NCI-H1694 (cell line): ENCODE measurements around the gene SPTB.
A peak's percentile ranks its signal among the peaks of the same experiment; 100 is the strongest.

Experiments
- DNase-seq: peaks from one replicate; lab custom pipeline; 2025; lab: John Stamatoyannopoulos, UW

The SPTB gene

GRCh38 chr14:64885559-64885958 lies 5.9 kb upstream of the SPTB start:
- no peak for DNase-seq

GRCh38 chr14:64880221-64881121 lies 764 bp upstream of the SPTB start:
- DNase-seq, result peak; percentile 51

- DNase-seq, result peak; percentile 23
Observed at GRCh38 chr14:64878837-64879634, 671 bp downstream of the SPTB start.

GRCh38 chr14:64877846-64878245 lies 1.9 kb downstream of the SPTB start:
- DNase-seq, result no peak

- no peak for DNase-seq
Observed at GRCh38 chr14:64875350-64875749, 4.4 kb downstream of the SPTB start.

- DNase-seq, result no peak
Observed at GRCh38 chr14:64873506-64874219, 6.0 kb downstream of the SPTB start.

DNA sequence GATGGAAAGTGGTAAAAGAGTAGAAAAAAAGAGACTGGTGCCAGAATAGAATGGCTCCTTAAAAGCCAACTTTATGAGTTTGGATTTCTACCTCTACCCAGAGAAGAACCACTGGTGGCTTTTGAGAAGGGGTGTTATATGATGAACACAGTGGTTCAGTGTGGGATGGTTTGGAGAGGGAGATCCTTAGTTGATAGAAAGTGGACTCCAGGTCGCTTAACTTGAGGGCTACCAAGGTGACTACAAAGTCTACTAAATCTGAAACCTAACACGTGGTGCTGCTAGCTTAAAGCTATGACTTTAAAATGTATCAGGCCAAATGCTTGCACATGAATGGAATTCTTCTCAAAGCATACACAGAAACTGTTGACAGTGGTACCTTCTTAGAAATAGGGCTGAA lies 8.4 kb downstream of the SPTB start:
- DNase-seq, result no peak

GRCh38 chr14:64870160-64870559 lies 9.5 kb downstream of the SPTB start:
- no peak for DNase-seq

DNA sequence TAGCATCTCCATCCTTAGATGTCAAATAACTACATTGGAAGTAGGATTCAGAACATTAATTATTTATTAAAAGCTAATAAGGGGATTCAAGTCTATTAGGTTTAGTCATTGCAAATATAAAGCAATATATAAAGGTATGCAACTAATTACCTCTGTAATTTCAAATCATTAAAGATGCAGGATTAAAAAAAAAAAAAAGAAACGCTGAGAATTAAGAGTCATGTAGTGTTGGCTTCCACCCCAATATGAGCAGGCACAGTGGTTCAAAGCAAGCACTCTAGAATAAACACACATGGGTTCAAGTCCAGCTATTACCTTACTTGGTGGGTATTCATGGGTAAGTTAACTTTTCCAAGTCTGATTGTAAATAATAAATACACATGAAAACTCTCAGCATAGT lies 10.9 kb downstream of the SPTB start:
- DNase-seq, result no peak

DNA sequence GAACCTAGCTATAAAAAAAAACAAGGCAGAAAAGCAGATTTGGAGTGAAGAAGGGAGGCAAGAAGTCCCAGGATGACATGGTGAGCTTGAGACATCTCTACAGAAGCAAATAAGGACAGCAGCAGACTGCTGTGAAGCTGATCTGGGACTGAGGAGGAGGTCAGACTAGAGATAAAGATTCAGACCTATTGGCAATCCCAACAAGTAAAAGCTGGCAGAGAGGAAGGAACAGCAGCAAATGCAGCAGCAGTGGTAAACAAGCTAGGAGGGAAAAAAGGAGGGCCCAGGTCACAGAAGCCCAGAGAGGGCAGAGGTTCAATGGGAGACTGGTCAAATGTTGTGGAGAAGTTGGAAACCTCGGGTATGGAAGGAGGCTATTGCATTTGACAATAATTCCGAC lies 11.3 kb downstream of the SPTB start:
- DNase-seq, result no peak

- no peak for DNase-seq
Observed at GRCh38 chr14:64867182-64867581, 12.5 kb downstream of the SPTB start.

- no peak for DNase-seq
Observed at GRCh38 chr14:64865992-64866391, 13.7 kb downstream of the SPTB start.

GRCh38 chr14:64865109-64865508 lies 14.6 kb downstream of the SPTB start:
- DNase-seq, result no peak

GRCh38 chr14:64864258-64864657 lies 15.4 kb downstream of the SPTB start:
- DNase-seq, result no peak

DNA sequence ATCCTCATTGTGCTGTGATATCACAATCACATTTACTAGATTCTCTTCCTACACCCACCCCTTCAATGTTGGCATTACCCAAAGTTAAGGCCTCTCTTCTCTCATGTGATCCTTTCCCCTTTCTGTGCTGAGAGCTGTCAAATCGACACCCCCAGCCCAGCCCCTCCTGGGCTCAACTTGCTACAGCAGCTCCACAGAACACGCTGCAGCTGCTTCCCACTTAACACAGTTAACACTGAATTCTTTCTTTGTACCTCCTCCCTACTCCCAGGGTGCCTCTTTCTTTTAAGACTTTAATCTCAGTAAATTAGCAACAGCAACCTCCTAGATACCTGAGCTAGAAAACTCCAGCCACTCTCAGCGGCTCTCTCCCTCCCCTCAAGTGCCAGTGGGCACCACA lies 17.8 kb downstream of the SPTB start:
- no peak for DNase-seq

- DNase-seq, result no peak
Observed at GRCh38 chr14:64860039-64860438, 19.7 kb downstream of the SPTB start.

GRCh38 chr14:64857979-64858744 lies 21.5 kb downstream of the SPTB start:
- DNase-seq, result no peak

DNA sequence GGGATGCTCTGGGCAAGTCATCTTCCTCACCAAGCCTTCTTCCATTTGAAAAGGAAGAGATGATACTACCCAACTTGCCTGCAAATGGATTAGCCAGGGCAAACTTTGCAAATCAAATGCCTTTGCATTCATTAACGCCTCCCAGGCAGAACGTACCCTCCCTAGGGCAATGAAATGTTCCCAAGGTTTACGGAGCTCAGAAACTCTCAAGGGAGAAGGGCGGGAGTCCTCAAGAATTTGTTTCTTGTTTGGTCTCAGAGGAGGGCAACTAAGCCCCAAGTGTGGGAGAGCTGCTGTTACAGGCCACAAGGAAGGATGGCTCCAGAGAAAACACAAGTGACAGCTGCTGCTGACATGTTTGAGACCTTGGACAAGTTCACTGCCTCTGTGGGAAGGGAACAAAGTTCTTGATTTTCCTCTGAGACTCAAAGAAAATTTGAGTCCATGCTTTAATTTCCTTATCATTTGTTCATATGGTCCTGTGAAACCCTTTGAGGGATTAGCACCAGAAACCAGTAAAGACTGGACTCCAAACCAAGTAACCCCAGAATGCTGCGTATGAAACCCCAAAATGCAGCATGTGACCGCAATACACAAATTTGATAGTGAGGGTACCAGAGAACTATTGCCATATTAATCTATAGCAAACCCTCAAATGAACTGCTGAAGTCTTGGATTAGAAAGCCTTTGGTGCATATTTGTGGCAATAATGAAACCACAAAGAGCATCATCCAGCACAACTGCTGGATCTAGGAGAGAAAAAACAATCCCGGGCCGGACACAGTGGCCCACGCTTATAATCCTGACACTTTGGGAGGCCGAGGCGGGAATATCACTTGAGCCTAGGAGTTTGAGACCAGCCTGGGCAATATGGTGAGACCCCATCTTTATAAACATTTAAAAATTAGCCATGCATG lies 22.9 kb downstream of the SPTB start:
- no peak for DNase-seq

- DNase-seq, result no peak
Observed at GRCh38 chr14:64855721-64856528, 23.8 kb downstream of the SPTB start.
